PC-3 (cell line): Measurements from ENCODE around the gene PARVA. TPM values are rescaled to one million over a fixed set of nuclear protein-coding genes. Genes with fewer than 3 reads are reported as not detected.

Experiments used
- ATAC-seq: fragments of 200-7000 bp; cut with Tn5 transposase; 2 replicates; pipeline ENCODE4 v1.9.1; 2020; ENCODE audit warnings: mild to moderate bottlenecking, moderate library complexity
- BruUV-seq: library from RNA; stranded (reverse); fragments of 400-500 nt; replicated peaks from 2 replicates; lab custom pipeline; 2021; lab: Mats Ljungman, UMichigan
- CTCF ChIA-PET: fragments of 300-600 bp; sonication (Branson Sonifier 250); formaldehyde crosslinking; loops from one replicate; lab custom pipeline; 2022; ENCODE audit warnings: antibody characterized with exemption; lab: Charles Lee
- POLR2A ChIA-PET: fragments of 300-600 bp; sonication (Branson Sonifier 250); formaldehyde crosslinking; loops from one replicate; lab custom pipeline; 2022; ENCODE audit warnings: antibody characterized with exemption; ENCODE audit not compliant: unreplicated experiment; lab: Charles Lee
- DNase-seq: peaks from one replicate; pipeline ENCODE4 v3.0.0-alpha.2; 2015
- H2AFZ ChIP-seq: fragments of 300-600 bp; sonication (generic); 2 replicates; pipeline ENCODE4 v1.6.0; 2016; ENCODE audit warnings: antibody characterized with exemption, low read length
- H3F3A ChIP-seq: fragments of 300-600 bp; sonication (generic); one replicate; pipeline ENCODE4 v1.6.0; 2017; ENCODE audit warnings: antibody characterized with exemption, low read length, control low read depth, mild to moderate bottlenecking; ENCODE audit not compliant: unreplicated experiment
- H3K27ac ChIP-seq: fragments of 300-600 bp; sonication (generic); 2 replicates; pipeline ENCODE4 v1.5.1; 2016; ENCODE audit warnings: mild to moderate bottlenecking, low read length
- H3K27me3 ChIP-seq: fragments of 300-600 bp; sonication (generic); 2 replicates; pipeline ENCODE4 v1.6.1; 2016; ENCODE audit warnings: low read length, mixed read lengths
- H3K36me3 ChIP-seq: fragments of 300-600 bp; sonication (generic); 2 replicates; pipeline ENCODE4 v1.6.1; 2016; ENCODE audit warnings: low read depth, mixed run types, low read length, mixed read lengths
- H3K4me1 ChIP-seq: fragments of 300-600 bp; sonication (generic); 2 replicates; pipeline ENCODE4 v1.5.1; 2016; ENCODE audit warnings: low read length; ENCODE audit not compliant: insufficient read depth
- H3K4me2 ChIP-seq: fragments of 300-600 bp; sonication (generic); 2 replicates; pipeline ENCODE4 v1.6.0; 2016; ENCODE audit warnings: low read length
- H3K4me3 ChIP-seq: fragments of 300-600 bp; sonication (generic); 2 replicates; pipeline ENCODE4 v1.5.1; 2016; ENCODE audit warnings: mild to moderate bottlenecking, low read length, mixed read lengths
- H3K79me2 ChIP-seq: fragments of 300-600 bp; sonication (generic); 2 replicates; pipeline ENCODE4 v1.6.1; 2017; ENCODE audit warnings: low read length, mixed read lengths
- H3K9ac ChIP-seq: fragments of 300-600 bp; sonication (generic); 2 replicates; pipeline ENCODE4 v1.6.0; 2016; ENCODE audit warnings: mild to moderate bottlenecking, low read length
- H3K9me2 ChIP-seq: fragments of 300-600 bp; sonication (generic); replicated peaks from 2 replicates; pipeline ENCODE4 v1.6.1; 2016; ENCODE audit warnings: mixed run types, low read length, mixed read lengths
- H3K9me3 ChIP-seq: fragments of 300-600 bp; sonication (generic); 2 replicates; pipeline ENCODE4 v1.6.1; 2016; ENCODE audit warnings: low read length, mixed read lengths
- H4K20me1 ChIP-seq: fragments of 300-600 bp; sonication (generic); 2 replicates; pipeline ENCODE4 v1.6.1; 2016; ENCODE audit warnings: low read length, mixed read lengths
- EZH2 ChIP-seq: fragments of 300-600 bp; sonication (generic); IDR thresholded peaks from one replicate; pipeline ENCODE4 v1.6.1; 2017; ENCODE audit warnings: antibody characterized with exemption, mild to moderate bottlenecking, low read length; ENCODE audit not compliant: unreplicated experiment
- EZH2phosphoT487 ChIP-seq: fragments of 300-600 bp; sonication (generic); IDR thresholded peaks from 2 replicates; pipeline ENCODE4 v1.6.1; 2018; ENCODE audit warnings: mild to moderate bottlenecking, antibody characterized with exemption, low read length, borderline replicate concordance
- intact Hi-C: fragments of 100-400 bp; cut with micrococcal nuclease; formaldehyde crosslinking; loops from 2 replicates; pipeline ENCODE4 v1.9.0; 2023
- total RNA-seq: library from RNA; depleted of rRNA; stranded (reverse); fragments of >200 nt; gene quantifications from 2 replicates; pipeline ENCODE4 v1.2.3, GENCODE V29; 2014
- TF ChIP-seq, protein P1 (sequence below): fragments of 300-600 bp; sonication (generic); conservative IDR thresholded peaks from 2 replicates; pipeline ENCODE4 v1.5.1; 2017; ENCODE audit warnings: antibody characterized with exemption, low read depth, mild to moderate bottlenecking, low read length

The PARVA gene
- total RNA-seq, 1 experiment from 2014 or later, result 13.5 TPM

DNA sequence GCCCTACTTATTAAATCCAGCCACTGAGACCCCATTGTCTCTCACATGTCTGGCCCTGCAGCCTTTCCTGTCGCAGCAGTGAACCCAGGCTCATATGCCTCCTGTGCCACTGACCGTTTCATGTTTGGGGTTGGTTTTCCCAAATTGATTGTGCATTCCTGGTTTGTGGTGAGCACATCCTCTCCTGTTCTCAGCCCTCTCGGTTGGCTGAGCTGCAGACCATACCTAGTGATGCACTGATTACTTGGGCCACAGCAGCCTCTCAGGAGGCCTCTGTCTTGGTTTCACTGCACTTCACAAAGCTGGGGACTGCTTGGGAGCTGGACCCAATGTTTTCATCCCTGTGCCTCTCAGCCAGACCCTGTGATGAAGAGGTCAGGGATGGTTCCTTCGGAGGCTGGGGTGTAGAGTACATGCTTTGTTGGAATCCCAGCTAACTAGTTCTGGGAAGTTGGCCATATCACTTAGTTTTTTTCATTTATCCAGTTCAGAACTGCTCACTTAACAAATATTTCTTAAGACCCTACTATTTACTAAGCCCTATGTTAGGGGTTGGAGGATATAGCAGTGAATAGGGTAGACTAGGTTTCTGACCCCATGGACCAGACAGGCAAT, 30.9 kb downstream of the PARVA start:
- no peak overlapping the region for H2AFZ ChIP-seq
- no peaks in the 10 kb centered on the region for H3K36me3 ChIP-seq
- intact Hi-C loops, result no loop called here
- H3K9ac ChIP-seq, result no peak overlapping the region
- no peak overlapping the region for H3K4me2 ChIP-seq
- no peak for DNase-seq
- no TSS peak for BruUV-seq
- no peaks in the 10 kb centered on the region for H3K9me2 ChIP-seq
- H3K27me3 ChIP-seq, result no peaks in the 10 kb centered on the region
- ChIA-PET POLR2A (no interaction called here), CTCF (no interaction called here)
- ATAC-seq, result no peak
- no peaks in the 10 kb centered on the region for H3K9me3 ChIP-seq
- TF ChIP-seq, protein P1, sequence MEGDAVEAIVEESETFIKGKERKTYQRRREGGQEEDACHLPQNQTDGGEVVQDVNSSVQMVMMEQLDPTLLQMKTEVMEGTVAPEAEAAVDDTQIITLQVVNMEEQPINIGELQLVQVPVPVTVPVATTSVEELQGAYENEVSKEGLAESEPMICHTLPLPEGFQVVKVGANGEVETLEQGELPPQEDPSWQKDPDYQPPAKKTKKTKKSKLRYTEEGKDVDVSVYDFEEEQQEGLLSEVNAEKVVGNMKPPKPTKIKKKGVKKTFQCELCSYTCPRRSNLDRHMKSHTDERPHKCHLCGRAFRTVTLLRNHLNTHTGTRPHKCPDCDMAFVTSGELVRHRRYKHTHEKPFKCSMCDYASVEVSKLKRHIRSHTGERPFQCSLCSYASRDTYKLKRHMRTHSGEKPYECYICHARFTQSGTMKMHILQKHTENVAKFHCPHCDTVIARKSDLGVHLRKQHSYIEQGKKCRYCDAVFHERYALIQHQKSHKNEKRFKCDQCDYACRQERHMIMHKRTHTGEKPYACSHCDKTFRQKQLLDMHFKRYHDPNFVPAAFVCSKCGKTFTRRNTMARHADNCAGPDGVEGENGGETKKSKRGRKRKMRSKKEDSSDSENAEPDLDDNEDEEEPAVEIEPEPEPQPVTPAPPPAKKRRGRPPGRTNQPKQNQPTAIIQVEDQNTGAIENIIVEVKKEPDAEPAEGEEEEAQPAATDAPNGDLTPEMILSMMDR, result no peak
- TF ChIP-seq EZH2phosphoT487, result no peak
- no peak for TF ChIP-seq EZH2
- no peaks in the 10 kb centered on the region for H3F3A ChIP-seq
- H3K27ac ChIP-seq, result no peak overlapping the region
- H3K4me1 ChIP-seq, result peaks cover 15% of the 10 kb centered on the region
- H3K79me2 ChIP-seq, result no peaks in the 10 kb centered on the region
- H4K20me1 ChIP-seq, result no peaks in the 10 kb centered on the region
- no peak overlapping the region for H3K4me3 ChIP-seq

DNA sequence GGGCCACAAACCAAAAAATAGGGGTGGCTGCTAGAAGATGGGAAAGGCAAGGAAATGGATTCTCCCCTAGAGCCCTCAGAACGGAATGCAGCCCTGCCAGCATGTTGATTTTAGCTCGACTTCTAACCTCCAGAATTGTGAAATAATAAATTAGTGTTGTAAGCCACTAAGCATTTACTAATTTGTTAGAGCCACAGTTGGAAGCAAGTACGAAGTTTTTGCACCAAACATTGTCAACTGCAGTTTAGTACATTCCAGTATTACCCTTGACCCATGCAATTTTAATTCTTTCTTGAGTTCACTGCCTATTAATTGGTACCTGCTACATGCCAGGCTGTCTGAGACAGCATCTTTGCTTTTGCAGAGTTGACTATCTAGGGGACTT, 32.2 kb downstream of the PARVA start:
- H2AFZ ChIP-seq, result no peak overlapping the region
- no peak overlapping the region for H3K4me2 ChIP-seq
- no peaks in the 10 kb centered on the region for H4K20me1 ChIP-seq
- H3F3A ChIP-seq, result no peaks in the 10 kb centered on the region
- no peaks in the 10 kb centered on the region for H3K9me2 ChIP-seq
- no TSS peak for BruUV-seq
- no peaks in the 10 kb centered on the region for H3K9me3 ChIP-seq
- POLR2A ChIA-PET, result no interaction called here
- H3K4me1 ChIP-seq, result peaks cover 14% of the 10 kb centered on the region
- no peaks in the 10 kb centered on the region for H3K36me3 ChIP-seq
- ATAC-seq (no peak), DNase-seq (no peak)
- H3K27ac ChIP-seq, result no peak overlapping the region
- H3K27me3 ChIP-seq, result no peaks in the 10 kb centered on the region
- H3K9ac ChIP-seq, result no peak overlapping the region
- no peak overlapping the region for H3K4me3 ChIP-seq
- H3K79me2 ChIP-seq, result no peaks in the 10 kb centered on the region
- no peak for TF ChIP-seq EZH2phosphoT487
- TF ChIP-seq, protein P1, result no peak
- no peak for TF ChIP-seq EZH2
- intact Hi-C loops, result loop anchor here (2.0 to 5.0 kb wide), 3 partner anchors 75 to 493 kb away; partner anchors contain the start of gene TEAD1
- CTCF ChIA-PET, result interaction anchor here (1.0 to 1.3 kb wide), 3 partner anchors 78 to 479 kb away, joined by 3 to 6 read pairs (median 5); no protein-coding TSS in a partner anchor
